Heart left ventricle (tissue), 16 donors: ENCODE results near the gene MYLK4. TPM values are rescaled to one million over a fixed set of nuclear protein-coding genes. Genes with fewer than 3 reads are reported as not detected.

ENCODE experiments used
- ATAC-seq, 4 donors: fragments of 200-7000 bp; cut with Tn5 transposase; one replicate each; pipeline ENCODE4 v1.9.1; 2020 to 2022; ENCODE audit warnings: moderate library complexity in 4 of 4, mild to moderate bottlenecking in 3 of 4, moderate number of reproducible peaks in 1 of 4
- DNase-seq, 5 donors: peaks; one replicate each; pipeline ENCODE4 v3.0.0-alpha.2; 2020
- H3K27ac ChIP-seq, 12 donors: fragments of 200-600 bp; sonication (generic) in 4 of 12; one replicate each; pipeline versions ENCODE4 v1.5.0 to v1.8.0; 2016 to 2022; ENCODE audit warnings: mild to moderate bottlenecking in 2 of 12
- H3K27me3 ChIP-seq, 9 donors: fragments of 200-600 bp; sonication (generic) in 2 of 9; one replicate each; pipeline versions ENCODE4 v1.5.1 to v1.8.0; 2016 to 2022; ENCODE audit warnings: mild to moderate bottlenecking in 3 of 9
- H3K36me3 ChIP-seq, 9 donors: fragments of 200-600 bp; sonication (generic) in 2 of 9; one replicate each; pipeline versions ENCODE4 v1.5.0 to v1.8.0; 2018 to 2022; ENCODE audit warnings: mild to moderate bottlenecking in 2 of 9
- H3K4me1 ChIP-seq, 12 donors: fragments of 200-600 bp; sonication (generic) in 4 of 12; one replicate each; pipeline versions ENCODE4 v1.5.0 to v1.8.0; 2016 to 2022; ENCODE audit warnings: mild to moderate bottlenecking in 3 of 12
- H3K4me3 ChIP-seq, 12 donors: fragments of 200-600 bp; sonication (generic) in 4 of 12; one replicate each; pipeline versions ENCODE4 v1.5.0 to v1.8.0; 2017 to 2022; ENCODE audit warnings: mild to moderate bottlenecking in 9 of 12, moderate library complexity in 4 of 12
- H3K9me3 ChIP-seq, 12 donors: fragments of 200-600 bp; sonication (generic) in 4 of 12; one replicate each; pipeline versions ENCODE4 v1.5.0 to v1.8.0; 2016 to 2022; ENCODE audit warnings: mild to moderate bottlenecking in 1 of 12
- CTCF ChIP-seq, 12 donors: fragments of 200-600 bp; sonication (generic) in 4 of 12; IDR thresholded peaks; one replicate each; pipeline versions ENCODE4 v1.5.0 to v1.8.0; 2018 to 2022; ENCODE audit warnings: antibody characterized with exemption in 12 of 12, mild to moderate bottlenecking in 5 of 12
- POLR2A ChIP-seq, 2 donors: fragments of 450-650 bp; IDR thresholded peaks; one replicate each; pipeline ENCODE4 v1.6.1; 2017; ENCODE audit warnings: antibody characterized with exemption in 2 of 2, mild to moderate bottlenecking in 2 of 2, moderate library complexity in 2 of 2
- WGBS, 4 donors: extraction: QIAGEN DNeasy Blood & Tissue Kit in 2 of 4; methylation state at CpG; one replicate each; pipeline versions ENCODE4 v1.1.5 to v1.1.7; 2013 to 2018; 5-methylcytosine and 5-hydroxymethylcytosine counted together
- intact Hi-C, 10 donors: fragments of 100-400 bp; cut with DNase I; formaldehyde crosslinking; loops; one replicate each; pipeline versions ENCODE4 v1.11.1 to v1.14.2; 2022
- polyA plus RNA-seq, 2 donors: library from polyadenylated mRNA; stranded (reverse); fragments of 200-250 nt; gene quantifications; one replicate each; pipeline ENCODE4 v1.2.3, GENCODE V29; 2013
- total RNA-seq, 9 donors: library from RNA; depleted of rRNA in 2 of 9; stranded (reverse); fragments of >200 nt in 2 of 9; fragmentation: NEBNext Ultra II Directional in 3 of 9; extraction: Animal tissue kit (Norgen Biotek cat#: 25700) in 3 of 9; gene quantifications; one replicate each; pipeline versions ENCODE4 v1.1.0 to v1.2.4, GENCODE V29; 2016 to 2023
- donor health status: ischemic (EF 13 %, LVEDD 7.1; RV severe dilation, severe dysfunction).
- donor health status: healthy with polysubstance abuse.
- donor health status: DM: no; HTN: yes; CAD: no.
- donor health status: DM: no; HTN: no; CAD: no.
- donor health status: ischemic (EF 25% LVEDD 6.9; RV normal size, moderate dysfunction).
- donor health status: ischemic (EF 25% LVEDD 5.7; RV mildly dilated, moderate dysfunction).
- donor health status: healthy.
- donor health status: DM: yes; HTN: yes; CAD: no.
- donor health status: ischemic (EF 35%, LVEDD 5.7; RV mildly dilated, moderate dysfunction).
- donor health status: nonischemic (EF 11% LVEDD 7.7; RV severe dilation, severe dysfunction).
- donor health status: DM: yes; HTN: yes; CAD: no.
- donor health status: PGD.
- donor health status: ischemic (EF 29% LVEDD 5.4; RV normal size, mild dysfunction).
- donor health status: nonischemic (EF 23%, LVEDD 6.1; RV moderate dilation, normal function).

Gene MYLK4
- total and polyA plus RNA-seq, 11 donors, result 0.14 to 1.6 (median 0.52) TPM

- no peaks in the 10 kb centered on the region for H3K27me3 ChIP-seq
- H3K27ac ChIP-seq, result peak overlapping the region in 3 of 12 donors; percentile 1 to 26 (median 4)
- peaks cover 0 to 38% (median 13%) of the 10 kb centered on the region in 12 donors for H3K4me1 ChIP-seq
- 23 to 27% (median 26%) methylated on average over 5 of the region's 5 CpGs for WGBS, 4 donors
- ATAC-seq (peak in 2 of 4 donors; percentile 18 to 31), DNase-seq (peak in 2 of 5 donors; percentile 29 to 48)
- TF ChIP-seq POLR2A (IDR thresholded peaks at IDR 0.05), result no peak
- TF ChIP-seq CTCF (IDR thresholded peaks at IDR 0.05), result peak; percentile 36 to 77 (median 64)
- H3K4me3 ChIP-seq, result no peak overlapping the region
- H3K36me3 ChIP-seq, result no peaks in the 10 kb centered on the region
- intact Hi-C loops, result loop anchor here in 1 of 10 donors (1.0 kb wide), 1 partner anchor 11 kb away; no protein-coding TSS in a partner anchor
- no peaks in the 10 kb centered on the region for H3K9me3 ChIP-seq
Measured at GRCh38 chr6:2738373-2738979, 12.2 kb downstream of the MYLK4 start.

- H3K4me1 ChIP-seq, result peaks cover 0 to 44% (median 18%) of the 10 kb centered on the region in 12 donors
- no peaks in the 10 kb centered on the region for H3K9me3 ChIP-seq
- ATAC-seq, result no peak
- no peak for DNase-seq
- no peak overlapping the region for H3K27ac ChIP-seq
- 44 to 65% (median 54%) methylated on average over 3 of the region's 3 CpGs for WGBS, 4 donors
- H3K27me3 ChIP-seq, result no peaks in the 10 kb centered on the region
- no peaks in the 10 kb centered on the region for H3K36me3 ChIP-seq
- intact Hi-C loops, result loop anchor here in 1 of 10 donors (1.0 kb wide), 1 partner anchor 11 kb away; no protein-coding TSS in a partner anchor
- no peak overlapping the region for H3K4me3 ChIP-seq
- TF ChIP-seq CTCF (IDR thresholded peaks at IDR 0.05), result no peak
Measured at GRCh38 chr6:2737885-2738284, 12.8 kb downstream of the MYLK4 start.

GRCh38 chr6:2734488-2735166, 16.1 kb downstream of the MYLK4 start:
- H3K27me3 ChIP-seq, result no peaks in the 10 kb centered on the region
- peak in 3 of 4 donors; percentile 11 to 32 (median 31) for ATAC-seq
- TF ChIP-seq CTCF (IDR thresholded peaks at IDR 0.05) (no peak), POLR2A (IDR thresholded peaks at IDR 0.05) (no peak)
- no peak for DNase-seq
- intact Hi-C loops, result no loop called here
- H3K36me3 ChIP-seq, result no peaks in the 10 kb centered on the region
- 43 to 66% (median 54%) methylated on average over 2 of the region's 2 CpGs for WGBS, 4 donors
- peaks cover 0 to 58% (median 28%) of the 10 kb centered on the region in 12 donors for H3K4me1 ChIP-seq
- H3K9me3 ChIP-seq, result no peaks in the 10 kb centered on the region
- peak overlapping the region; percentile 29 to 89 (median 80) for H3K27ac ChIP-seq
- no peak overlapping the region for H3K4me3 ChIP-seq

GRCh38 chr6:2733736-2734480, 16.8 kb downstream of the MYLK4 start:
- H3K27ac ChIP-seq, result peak overlapping the region; percentile 39 to 89 (median 80)
- no peaks in the 10 kb centered on the region for H3K27me3 ChIP-seq
- TF ChIP-seq CTCF (IDR thresholded peaks at IDR 0.05), result no peak
- no peak for TF ChIP-seq POLR2A (IDR thresholded peaks at IDR 0.05)
- WGBS, 4 donors, result 52 to 63% (median 61%) methylated on average over 22 of the region's 22 CpGs
- intact Hi-C loops, result no loop called here
- no peaks in the 10 kb centered on the region for H3K9me3 ChIP-seq
- DNase-seq (peak in 4 of 5 donors; percentile 48 to 84 (median 63)), ATAC-seq (peak; percentile 76 to 87 (median 82))
- no peak overlapping the region for H3K4me3 ChIP-seq
- no peaks in the 10 kb centered on the region for H3K36me3 ChIP-seq
- H3K4me1 ChIP-seq, result peaks cover 0 to 51% (median 28%) of the 10 kb centered on the region in 12 donors
